GM12878 (cell line): ENCODE data around the gene ASS1. TPM values are rescaled to one million over a fixed set of nuclear protein-coding genes. Genes with fewer than 3 reads are reported as not detected.

Experiments used
- ATAC-seq: fragments of 200-7000 bp; cut with Tn5 transposase; 3 replicates; pipeline ENCODE4 v1.9.1; 2020; ENCODE audit warnings: mild to moderate bottlenecking, moderate library complexity
- BruUV-seq: library from RNA; stranded (reverse); fragments of 400-500 nt; replicated peaks from 2 replicates; lab custom pipeline; 2021; lab: Mats Ljungman, UMichigan
- CTCF ChIA-PET: fragments of 300-600 bp; sonication (Branson Sonifier 250); formaldehyde crosslinking; extraction: SDS; loops from one replicate; lab custom pipeline; 2021; ENCODE audit warnings: inconsistent platforms; lab: Yijun Ruan, JAX
- POLR2A ChIA-PET: fragments of 350-600 bp; formaldehyde crosslinking; extraction: SDS; loops from one replicate; lab custom pipeline; 2021; ENCODE audit warnings: inconsistent platforms; lab: Charles Lee
- RAD21 ChIA-PET: fragments of 300-600 bp; sonication (Branson Sonifier 250); formaldehyde crosslinking; loops from one replicate; lab custom pipeline; 2023; ENCODE audit warnings: antibody characterized with exemption; ENCODE audit not compliant: unreplicated experiment; lab: Charles Lee
- SMC1A ChIA-PET: fragments of 300-600 bp; sonication (Branson Sonifier 250); formaldehyde crosslinking; loops from one replicate; lab custom pipeline; 2023; ENCODE audit not compliant: unreplicated experiment, uncharacterized antibody; lab: Charles Lee
- DNase-seq: peaks from one replicate; pipeline ENCODE4 v3.0.0-alpha.2; 2011; ENCODE audit warnings: low read depth, low spot score
- FAIRE-seq: peaks from 3 replicates; lab custom pipeline; 2011; peaks lifted over from hg19 to GRCh38; lab: Jason Lieb, UNC
- H2AFZ ChIP-seq: 2 replicates; pipeline ENCODE4 v1.6.0; 2011; ENCODE audit warnings: low read depth, low read length, control low read depth; ENCODE audit not compliant: control insufficient read depth
- H3K27ac ChIP-seq: 2 replicates; pipeline ENCODE4 v1.5.1; 2011; ENCODE audit warnings: control low read depth; ENCODE audit not compliant: control insufficient read depth, insufficient read depth
- H3K27me3 ChIP-seq, 2 experiments: replicated peaks in 1 of 2; 2 replicates each; pipeline versions ENCODE4 v1.6.0 to v1.6.1; 2011; ENCODE audit warnings: low read length in 1 of 2; ENCODE audit not compliant: control insufficient read depth in 2 of 2, insufficient read depth in 2 of 2
- H3K36me3 ChIP-seq, 2 experiments: 2 replicates each; pipeline ENCODE4 v1.5.1; 2011; ENCODE audit warnings: low read length in 1 of 2; ENCODE audit not compliant: control insufficient read depth in 2 of 2, insufficient read depth in 2 of 2
- H3K4me1 ChIP-seq: 2 replicates; pipeline ENCODE4 v1.6.1; 2011; ENCODE audit warnings: mild to moderate bottlenecking, low read length, moderate library complexity, mixed read lengths; ENCODE audit not compliant: control insufficient read depth, insufficient read depth
- H3K4me2 ChIP-seq: 2 replicates; pipeline ENCODE4 v1.6.0; 2011; ENCODE audit warnings: control low read depth; ENCODE audit not compliant: control insufficient read depth, insufficient read depth
- H3K4me3 ChIP-seq: fragments of 200-600 bp; sonication (generic); 2 replicates; pipeline ENCODE4 v1.5.1; 2016
- H3K79me2 ChIP-seq: 2 replicates; pipeline ENCODE4 v1.6.0; 2011; ENCODE audit warnings: low read length; ENCODE audit not compliant: control insufficient read depth, insufficient read depth
- H3K9ac ChIP-seq: 2 replicates; pipeline ENCODE4 v1.8.0; 2011; ENCODE audit warnings: low read length, control low read depth, mixed read lengths; ENCODE audit not compliant: control insufficient read depth, insufficient read depth
- H3K9me3 ChIP-seq: replicated peaks from 3 replicates; pipeline ENCODE4 v1.5.1; 2011; ENCODE audit warnings: mild to moderate bottlenecking, low read length; ENCODE audit not compliant: control insufficient read depth, insufficient read depth
- H4K20me1 ChIP-seq: 2 replicates; pipeline ENCODE4 v1.6.0; 2011; ENCODE audit not compliant: control insufficient read depth, insufficient read depth
- ATF7 ChIP-seq: fragments of 450-650 bp; IDR thresholded peaks from 2 replicates; pipeline ENCODE4 v1.6.1; 2016; ENCODE audit warnings: low read depth, mild to moderate bottlenecking
- BACH1 ChIP-seq: fragments of 450-650 bp; IDR thresholded peaks from 2 replicates; pipeline ENCODE4 v1.6.1; 2017; ENCODE audit warnings: mild to moderate bottlenecking, borderline replicate concordance
- CBX3 ChIP-seq: fragments of 200-600 bp; sonication (generic); IDR thresholded peaks from 2 replicates; pipeline ENCODE4 v1.6.1; 2016; ENCODE audit warnings: low read depth, borderline replicate concordance
- SMARCA5 ChIP-seq: fragments of 450-650 bp; IDR thresholded peaks from 2 replicates; pipeline ENCODE4 v1.6.1; 2017; ENCODE audit warnings: mild to moderate bottlenecking
- SMC3 ChIP-seq: IDR thresholded peaks from 2 replicates; pipeline ENCODE4 v1.6.1; 2011; ENCODE audit warnings: low read length, improper control_type of control experiment, borderline replicate concordance
- WGBS: methylation state at CpG from one replicate; pipeline ENCODE4 v1.1.6; 2016; ENCODE audit warnings: low lambda C conversion rate; ENCODE audit not compliant: insufficient replicate concordance, insufficient coverage; ENCODE audit errors: missing lambda C conversion rate; 5-methylcytosine and 5-hydroxymethylcytosine counted together
- in situ Hi-C: fragments of 300-500 bp; cut with MboI; formaldehyde crosslinking; loops from 9 replicates; pipeline ENCODE4 v1.14.3; 2018; ENCODE audit warnings: mixed read lengths
- intact Hi-C: fragments of 100-400 bp; cut with micrococcal nuclease; formaldehyde crosslinking; loops from one replicate; pipeline ENCODE4 v1.14.2; 2022; ENCODE audit not compliant: unreplicated experiment
- polyA plus RNA-seq, 11 experiments: library from polyadenylated mRNA; depleted of rRNA in 4 of 11; unstranded in 6 of 11; stranded (reverse) in 5 of 11; fragments of >200 nt; fragmentation: Nextera tagmentation in 4 of 11; fragmentation: Illumina TruSeq in 1 of 11; extraction: Ambion mirVana in 4 of 11; extraction: Trizol in 1 of 11; gene quantifications; 1 replicate in 1 of 11; 2 replicates in 10 of 11; pipeline versions ENCODE4 v1.2.1 to v1.2.3, GENCODE V29; 2011 to 2016; ENCODE audit warnings: inconsistent platforms in 2 of 11, missing spikeins in 2 of 11, low read depth in 1 of 11
- total RNA-seq, 4 experiments: library from RNA; depleted of rRNA in 3 of 4; stranded (reverse); fragments of >200 nt in 3 of 4; fragmentation: Illumina TruSeq in 1 of 4; extraction: Trizol in 1 of 4; gene quantifications; 2 replicates each; pipeline versions ENCODE4 v1.2.1 to v1.2.3, GENCODE V29; 2013 to 2021
- TF ChIP-seq, protein P1 (sequence below): fragments of 450-650 bp; IDR thresholded peaks from 2 replicates; pipeline ENCODE4 v1.6.1; 2017; ENCODE audit warnings: low read depth, mild to moderate bottlenecking, moderate library complexity
- TF ChIP-seq, protein P2 (sequence below): fragments of 450-650 bp; formaldehyde crosslinking; IDR thresholded peaks from 2 replicates; pipeline ENCODE4 v1.5.0; 2022; ENCODE audit warnings: mild to moderate bottlenecking, missing genetic modification characterization
- TF ChIP-seq, protein P3 (sequence below): IDR thresholded peaks from 2 replicates; pipeline ENCODE4 v1.6.1; 2011; ENCODE audit warnings: low read depth, low read length, improper control_type of control experiment, borderline replicate concordance
- TF ChIP-seq, protein P4 (sequence below): fragments of 450-650 bp; formaldehyde crosslinking; IDR thresholded peaks from 2 replicates; pipeline ENCODE4 v1.4.0; 2022; ENCODE audit warnings: mild to moderate bottlenecking, moderate library complexity
- TF ChIP-seq, protein P5 (sequence below): IDR thresholded peaks from 2 replicates; pipeline ENCODE4 v1.6.1; 2012; ENCODE audit warnings: low read depth, low read length, improper control_type of control experiment

The ASS1 gene
- total and polyA plus RNA-seq, 10 of the 15 experiments (the other 5 are each of a cell fraction or from before 2014, with no cell fraction given) = 0.10 to 6.1 (median 0.28) TPM; not detected in 3

DNA sequence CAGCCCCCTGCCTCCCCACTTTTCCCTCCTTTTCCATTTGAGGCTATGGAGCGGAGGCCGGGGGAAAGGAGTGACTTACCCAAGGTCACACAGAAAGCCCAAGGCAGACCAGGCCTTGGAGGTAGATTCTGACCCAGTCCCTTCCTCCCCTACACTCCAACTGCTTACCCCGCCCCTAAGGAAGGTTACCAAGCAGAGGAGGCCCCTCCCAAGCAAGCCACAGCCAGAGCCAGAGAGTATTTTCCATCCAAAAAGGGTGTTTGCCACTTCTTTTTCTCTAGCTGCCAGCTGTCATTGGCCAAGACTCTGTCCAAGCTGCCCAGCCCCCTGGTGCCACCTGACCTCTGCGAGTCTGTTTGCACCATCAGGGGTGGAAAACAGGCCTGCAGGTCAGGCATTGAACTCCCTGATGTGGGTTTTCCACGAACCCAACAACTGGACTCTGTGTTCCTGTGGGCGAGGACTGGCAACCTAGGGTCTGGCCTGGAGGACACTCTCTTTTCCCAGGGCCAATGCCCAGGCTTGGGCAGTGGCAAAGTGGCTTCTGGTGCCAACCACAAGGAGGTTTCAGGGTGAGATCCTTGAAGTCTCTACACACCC is 6.3 kb upstream of the ASS1 start:
- WGBS = 15% methylated on average over 6 of the region's 6 CpGs
- ChIA-PET CTCF (no interaction called here), RAD21 (no interaction called here), SMC1A (no interaction called here), POLR2A (no interaction called here)
- FAIRE-seq (no peak), DNase-seq (no peak), ATAC-seq (no peak)
- no peaks in the 10 kb centered on the region for H3K79me2 ChIP-seq
- H3K27ac ChIP-seq = no peak overlapping the region
- H2AFZ ChIP-seq = no peak overlapping the region
- H3K27me3 ChIP-seq = peaks cover 0 to 4% of the 10 kb centered on the region in 2 experiments; a peak in 3 of 4 replicates
- no peak overlapping the region for H3K4me2 ChIP-seq
- H3K36me3 ChIP-seq = no peaks in the 10 kb centered on the region
- H3K4me1 ChIP-seq = no peaks in the 10 kb centered on the region
- peaks cover 3% of the 10 kb centered on the region; the same call in 2 of the 3 replicates for H3K9me3 ChIP-seq
- intact Hi-C loops = no loop called here
- no peak overlapping the region for H3K9ac ChIP-seq
- in situ Hi-C loops = no loop called here
- H3K4me3 ChIP-seq = no peak overlapping the region
- no peaks in the 10 kb centered on the region for H4K20me1 ChIP-seq
- no TSS peak for BruUV-seq
- TF ChIP-seq CBX3 (no peak), SMC3 (no peak), BACH1 (no peak), ATF7 (no peak), SMARCA5 (no peak)
- TF ChIP-seq, protein P1, sequence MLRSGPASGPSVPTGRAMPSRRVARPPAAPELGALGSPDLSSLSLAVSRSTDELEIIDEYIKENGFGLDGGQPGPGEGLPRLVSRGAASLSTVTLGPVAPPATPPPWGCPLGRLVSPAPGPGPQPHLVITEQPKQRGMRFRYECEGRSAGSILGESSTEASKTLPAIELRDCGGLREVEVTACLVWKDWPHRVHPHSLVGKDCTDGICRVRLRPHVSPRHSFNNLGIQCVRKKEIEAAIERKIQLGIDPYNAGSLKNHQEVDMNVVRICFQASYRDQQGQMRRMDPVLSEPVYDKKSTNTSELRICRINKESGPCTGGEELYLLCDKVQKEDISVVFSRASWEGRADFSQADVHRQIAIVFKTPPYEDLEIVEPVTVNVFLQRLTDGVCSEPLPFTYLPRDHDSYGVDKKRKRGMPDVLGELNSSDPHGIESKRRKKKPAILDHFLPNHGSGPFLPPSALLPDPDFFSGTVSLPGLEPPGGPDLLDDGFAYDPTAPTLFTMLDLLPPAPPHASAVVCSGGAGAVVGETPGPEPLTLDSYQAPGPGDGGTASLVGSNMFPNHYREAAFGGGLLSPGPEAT = no peak
- TF ChIP-seq, protein P2, sequence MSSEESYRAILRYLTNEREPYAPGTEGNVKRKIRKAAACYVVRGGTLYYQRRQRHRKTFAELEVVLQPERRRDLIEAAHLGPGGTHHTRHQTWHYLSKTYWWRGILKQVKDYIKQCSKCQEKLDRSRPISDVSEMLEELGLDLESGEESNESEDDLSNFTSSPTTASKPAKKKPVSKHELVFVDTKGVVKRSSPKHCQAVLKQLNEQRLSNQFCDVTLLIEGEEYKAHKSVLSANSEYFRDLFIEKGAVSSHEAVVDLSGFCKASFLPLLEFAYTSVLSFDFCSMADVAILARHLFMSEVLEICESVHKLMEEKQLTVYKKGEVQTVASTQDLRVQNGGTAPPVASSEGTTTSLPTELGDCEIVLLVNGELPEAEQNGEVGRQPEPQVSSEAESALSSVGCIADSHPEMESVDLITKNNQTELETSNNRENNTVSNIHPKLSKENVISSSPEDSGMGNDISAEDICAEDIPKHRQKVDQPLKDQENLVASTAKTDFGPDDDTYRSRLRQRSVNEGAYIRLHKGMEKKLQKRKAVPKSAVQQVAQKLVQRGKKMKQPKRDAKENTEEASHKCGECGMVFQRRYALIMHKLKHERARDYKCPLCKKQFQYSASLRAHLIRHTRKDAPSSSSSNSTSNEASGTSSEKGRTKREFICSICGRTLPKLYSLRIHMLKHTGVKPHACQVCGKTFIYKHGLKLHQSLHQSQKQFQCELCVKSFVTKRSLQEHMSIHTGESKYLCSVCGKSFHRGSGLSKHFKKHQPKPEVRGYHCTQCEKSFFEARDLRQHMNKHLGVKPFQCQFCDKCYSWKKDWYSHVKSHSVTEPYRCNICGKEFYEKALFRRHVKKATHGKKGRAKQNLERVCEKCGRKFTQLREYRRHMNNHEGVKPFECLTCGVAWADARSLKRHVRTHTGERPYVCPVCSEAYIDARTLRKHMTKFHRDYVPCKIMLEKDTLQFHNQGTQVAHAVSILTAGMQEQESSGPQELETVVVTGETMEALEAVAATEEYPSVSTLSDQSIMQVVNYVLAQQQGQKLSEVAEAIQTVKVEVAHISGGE (CRISPR knock-in tag) = no peak
- TF ChIP-seq, protein P3, sequence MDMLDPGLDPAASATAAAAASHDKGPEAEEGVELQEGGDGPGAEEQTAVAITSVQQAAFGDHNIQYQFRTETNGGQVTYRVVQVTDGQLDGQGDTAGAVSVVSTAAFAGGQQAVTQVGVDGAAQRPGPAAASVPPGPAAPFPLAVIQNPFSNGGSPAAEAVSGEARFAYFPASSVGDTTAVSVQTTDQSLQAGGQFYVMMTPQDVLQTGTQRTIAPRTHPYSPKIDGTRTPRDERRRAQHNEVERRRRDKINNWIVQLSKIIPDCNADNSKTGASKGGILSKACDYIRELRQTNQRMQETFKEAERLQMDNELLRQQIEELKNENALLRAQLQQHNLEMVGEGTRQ = no peak
- TF ChIP-seq, protein P4, sequence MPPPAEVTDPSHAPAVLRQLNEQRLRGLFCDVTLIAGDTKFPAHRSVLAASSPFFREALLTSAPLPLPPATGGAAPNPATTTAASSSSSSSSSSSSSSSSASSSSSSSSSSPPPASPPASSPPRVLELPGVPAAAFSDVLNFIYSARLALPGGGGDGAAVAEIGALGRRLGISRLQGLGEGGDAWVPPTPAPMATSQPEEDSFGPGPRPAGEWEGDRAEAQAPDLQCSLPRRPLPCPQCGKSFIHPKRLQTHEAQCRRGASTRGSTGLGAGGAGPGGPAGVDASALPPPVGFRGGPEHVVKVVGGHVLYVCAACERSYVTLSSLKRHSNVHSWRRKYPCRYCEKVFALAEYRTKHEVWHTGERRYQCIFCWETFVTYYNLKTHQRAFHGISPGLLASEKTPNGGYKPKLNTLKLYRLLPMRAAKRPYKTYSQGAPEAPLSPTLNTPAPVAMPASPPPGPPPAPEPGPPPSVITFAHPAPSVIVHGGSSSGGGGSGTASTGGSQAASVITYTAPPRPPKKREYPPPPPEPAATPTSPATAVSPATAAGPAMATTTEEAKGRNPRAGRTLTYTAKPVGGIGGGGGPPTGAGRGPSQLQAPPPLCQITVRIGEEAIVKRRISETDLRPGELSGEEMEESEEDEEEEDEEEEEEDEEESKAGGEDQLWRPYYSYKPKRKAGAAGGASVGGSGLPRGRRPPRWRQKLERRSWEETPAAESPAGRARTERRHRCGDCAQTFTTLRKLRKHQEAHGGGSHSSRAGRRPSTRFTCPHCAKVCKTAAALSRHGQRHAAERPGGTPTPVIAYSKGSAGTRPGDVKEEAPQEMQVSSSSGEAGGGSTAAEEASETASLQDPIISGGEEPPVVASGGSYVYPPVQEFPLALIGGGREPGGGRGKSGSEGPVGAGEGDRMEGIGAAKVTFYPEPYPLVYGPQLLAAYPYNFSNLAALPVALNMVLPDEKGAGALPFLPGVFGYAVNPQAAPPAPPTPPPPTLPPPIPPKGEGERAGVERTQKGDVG (CRISPR knock-in tag) = no peak
- TF ChIP-seq, protein P5, sequence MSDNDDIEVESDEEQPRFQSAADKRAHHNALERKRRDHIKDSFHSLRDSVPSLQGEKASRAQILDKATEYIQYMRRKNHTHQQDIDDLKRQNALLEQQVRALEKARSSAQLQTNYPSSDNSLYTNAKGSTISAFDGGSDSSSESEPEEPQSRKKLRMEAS = no peak
